Measurements from ENCODE around the gene S1PR5.
"Not testable (repeated sequence)": the region's sequence is repeated elsewhere in the genome, so short reads cannot be mapped to it uniquely, and the experiment has no call there.

The S1PR5 gene, protein sequence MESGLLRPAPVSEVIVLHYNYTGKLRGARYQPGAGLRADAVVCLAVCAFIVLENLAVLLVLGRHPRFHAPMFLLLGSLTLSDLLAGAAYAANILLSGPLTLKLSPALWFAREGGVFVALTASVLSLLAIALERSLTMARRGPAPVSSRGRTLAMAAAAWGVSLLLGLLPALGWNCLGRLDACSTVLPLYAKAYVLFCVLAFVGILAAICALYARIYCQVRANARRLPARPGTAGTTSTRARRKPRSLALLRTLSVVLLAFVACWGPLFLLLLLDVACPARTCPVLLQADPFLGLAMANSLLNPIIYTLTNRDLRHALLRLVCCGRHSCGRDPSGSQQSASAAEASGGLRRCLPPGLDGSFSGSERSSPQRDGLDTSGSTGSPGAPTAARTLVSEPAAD

DNA sequence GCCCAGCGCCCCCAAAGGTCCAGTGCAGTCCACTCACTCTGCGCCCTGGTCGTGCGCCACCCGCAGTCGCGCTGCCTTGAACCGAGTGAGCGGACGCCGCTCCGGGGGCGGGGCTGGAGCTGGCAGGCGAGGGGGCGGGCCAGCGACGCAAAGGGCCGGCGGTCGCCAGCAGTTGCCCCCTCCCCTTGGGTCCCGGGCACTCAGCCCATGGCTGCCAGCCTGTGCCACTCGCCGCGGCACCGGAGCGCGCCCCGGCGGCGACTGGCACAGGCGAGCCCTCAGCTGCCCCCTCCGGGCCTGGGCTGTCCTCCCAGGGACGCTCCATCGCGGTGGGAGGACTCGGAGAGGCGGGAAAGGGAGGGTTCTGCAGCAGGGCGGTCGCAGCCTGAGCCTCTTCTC lies at the start of gene S1PR5:
Gene S1PR5, minus strand, starts transcription at position 87 of the 399 bp plus-strand sequence. CDS start 2,436 bp downstream, outside the sequence.
- no peak for DNase-seq

DNA sequence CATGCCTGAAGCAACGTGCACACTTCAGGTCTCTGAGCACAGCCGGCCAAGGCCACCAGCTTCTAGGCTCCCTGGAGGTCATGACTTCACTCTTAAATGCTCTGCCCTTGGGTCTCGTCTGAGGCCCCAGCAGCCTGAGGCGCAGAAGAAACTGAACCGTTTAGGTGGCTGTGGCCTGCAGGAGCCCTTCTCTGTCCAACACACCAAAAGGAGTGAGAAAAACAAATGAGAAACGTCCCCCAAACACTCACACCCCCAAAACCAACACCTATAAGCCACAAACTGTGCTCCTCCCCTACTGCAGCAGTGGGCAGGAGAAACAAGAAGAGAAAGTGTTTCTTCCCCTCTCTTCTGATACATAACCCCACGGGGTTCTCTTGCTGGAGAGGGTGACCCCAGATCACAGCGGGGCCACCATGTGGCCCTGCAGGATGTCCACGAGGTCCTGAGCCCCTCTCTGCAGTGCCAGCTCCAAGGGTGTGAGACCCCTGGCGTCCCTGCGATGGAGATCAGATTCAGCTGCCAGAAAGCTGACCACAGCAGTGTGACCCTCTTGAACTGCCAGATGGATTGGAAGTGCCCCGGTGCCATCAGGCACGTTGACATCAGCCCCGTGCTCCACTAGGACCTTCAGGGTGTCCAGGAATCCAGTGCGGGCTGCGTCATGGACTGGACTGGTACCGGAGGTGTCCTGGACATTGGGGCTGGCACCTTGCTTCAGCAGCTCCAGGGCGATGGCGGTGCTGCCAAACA lies 49.6 kb upstream of the S1PR5 start:
- no peak for DNase-seq

- no peak for DNase-seq
These were observed 49.1 kb upstream of the S1PR5 start for GRCh38 chr19:10566408-10566657.

- DNase-seq = peak; percentile 93
These were observed 48.5 kb upstream of the S1PR5 start, which contains the start of gene KRI1 for GRCh38 chr19:10565567-10566407. KRI1 (minus strand) TSS chr19:10566010; CDS start chr19:10565999, 11 bp downstream.

- no peak for DNase-seq
These were observed 47.9 kb upstream of the S1PR5 start for GRCh38 chr19:10565028-10565566.

GRCh38 chr19:10562609-10563008 lies 45.4 kb upstream of the S1PR5 start:
- DNase-seq = no peak

GRCh38 chr19:10560154-10560553 lies 42.9 kb upstream of the S1PR5 start:
- no peak for DNase-seq

DNA sequence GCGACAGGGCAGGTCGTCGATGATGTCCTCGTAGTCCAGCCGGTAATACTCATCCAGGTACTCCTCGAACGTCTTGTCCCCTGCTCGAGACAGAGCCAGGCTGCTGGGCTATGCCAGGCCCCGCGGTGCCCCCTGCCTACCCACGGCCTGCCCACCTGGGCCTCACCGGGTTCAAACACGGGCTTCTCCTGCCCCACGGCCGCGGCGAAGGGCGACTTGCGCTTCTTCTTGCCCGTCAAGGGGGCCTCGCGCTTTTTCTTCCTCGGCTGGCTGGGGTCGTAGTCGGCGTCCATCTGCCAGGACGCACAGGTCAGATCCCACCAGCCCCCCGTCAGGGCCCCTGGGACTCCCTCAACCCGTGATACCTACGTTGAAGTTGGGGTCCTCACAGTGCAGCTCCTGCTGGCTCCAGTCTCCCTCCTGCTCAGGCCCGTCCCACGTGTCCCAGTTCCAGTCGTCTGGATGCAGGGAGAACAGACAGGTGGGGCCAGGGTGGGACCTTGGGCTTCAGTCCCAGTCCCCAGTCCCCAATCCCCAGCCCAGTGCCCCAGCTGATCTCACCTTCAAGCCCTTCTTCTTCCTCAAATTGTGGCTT lies 40.5 kb upstream of the S1PR5 start:
- no peak for DNase-seq

DNA sequence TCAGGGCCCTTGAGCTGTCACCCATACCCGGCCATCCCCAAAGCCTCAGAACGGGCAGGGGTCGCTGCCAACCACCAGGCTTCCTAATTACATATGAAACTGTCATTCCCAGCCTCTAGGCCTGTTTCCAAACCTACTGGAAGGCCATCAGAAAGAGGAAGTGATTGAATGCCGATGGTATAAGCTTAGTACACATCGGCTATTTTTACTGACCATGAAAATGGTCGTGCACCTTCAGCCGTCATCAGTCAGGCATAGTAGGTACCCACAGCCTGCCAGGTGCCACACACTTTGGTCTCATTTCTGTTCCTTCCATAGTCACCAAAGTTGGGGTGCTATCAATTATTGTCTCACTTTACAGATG lies 38.3 kb upstream of the S1PR5 start:
- no peak for DNase-seq

GRCh38 chr19:10554760-10555609 lies 37.7 kb upstream of the S1PR5 start:
- DNase-seq = no peak

GRCh38 chr19:10553943-10554381 lies 36.7 kb upstream of the S1PR5 start:
- no peak for DNase-seq

DNA sequence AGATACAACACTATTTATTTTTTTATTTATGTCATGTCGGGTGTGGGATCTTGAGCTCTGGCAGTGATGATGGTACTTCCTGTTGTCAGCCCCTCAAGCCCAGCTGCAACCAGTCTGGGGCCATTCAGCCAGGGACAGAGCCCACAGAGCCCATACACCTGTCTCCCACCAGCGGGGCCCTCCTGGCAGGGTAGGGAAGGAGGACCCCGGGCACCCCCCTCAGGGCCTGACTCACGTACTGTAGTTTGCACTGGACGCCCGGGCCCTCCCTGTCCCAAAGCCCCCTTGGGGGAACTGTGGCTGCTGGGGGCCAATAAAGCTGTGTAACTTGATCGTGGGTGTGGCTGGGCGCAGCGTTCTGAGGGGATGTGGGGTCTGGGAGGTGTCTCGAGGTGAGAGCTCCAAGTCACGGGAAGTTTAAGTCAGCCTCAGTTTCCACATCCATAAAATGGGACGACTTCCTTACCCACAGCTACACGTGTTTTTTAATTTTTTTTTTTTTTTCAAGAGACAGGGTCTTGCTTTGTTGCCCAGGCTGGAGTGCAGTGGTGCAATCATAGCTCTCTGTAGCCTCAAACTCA lies 35.9 kb upstream of the S1PR5 start:
- no peak for DNase-seq

DNA sequence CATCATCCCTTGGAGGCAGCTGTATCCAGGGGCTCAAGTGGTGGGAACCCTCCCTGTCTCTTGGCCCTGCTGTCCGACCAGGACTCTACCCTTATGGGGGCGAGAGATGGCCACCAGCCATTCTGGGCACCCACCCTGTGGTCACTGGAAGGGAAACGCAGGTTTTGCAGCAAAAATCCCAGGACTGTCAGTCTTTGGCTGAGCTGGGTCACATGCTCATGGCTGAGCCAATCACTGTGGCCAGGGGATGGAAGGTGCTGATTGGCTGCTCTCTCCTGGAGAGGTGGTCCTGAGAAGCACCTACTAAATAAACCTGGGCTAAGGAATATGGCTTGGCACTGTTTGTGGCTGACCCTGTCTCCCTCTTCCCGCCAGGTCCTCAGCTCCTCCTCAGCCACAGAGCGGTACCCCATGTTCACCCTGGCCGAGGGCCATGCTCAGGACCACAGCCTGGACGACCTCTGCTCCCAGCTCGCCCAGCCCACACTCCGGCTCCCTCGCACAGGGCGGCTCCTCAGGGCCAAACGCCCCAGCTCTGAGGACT lies 35.3 kb upstream of the S1PR5 start:
- DNase-seq = no peak

- no peak for DNase-seq
These were observed 34.6 kb upstream of the S1PR5 start for GRCh38 chr19:10551698-10552301.

- not testable (repeated sequence) for DNase-seq
These were observed 33.8 kb upstream of the S1PR5 start for GRCh38 chr19:10551006-10551405.

DNA sequence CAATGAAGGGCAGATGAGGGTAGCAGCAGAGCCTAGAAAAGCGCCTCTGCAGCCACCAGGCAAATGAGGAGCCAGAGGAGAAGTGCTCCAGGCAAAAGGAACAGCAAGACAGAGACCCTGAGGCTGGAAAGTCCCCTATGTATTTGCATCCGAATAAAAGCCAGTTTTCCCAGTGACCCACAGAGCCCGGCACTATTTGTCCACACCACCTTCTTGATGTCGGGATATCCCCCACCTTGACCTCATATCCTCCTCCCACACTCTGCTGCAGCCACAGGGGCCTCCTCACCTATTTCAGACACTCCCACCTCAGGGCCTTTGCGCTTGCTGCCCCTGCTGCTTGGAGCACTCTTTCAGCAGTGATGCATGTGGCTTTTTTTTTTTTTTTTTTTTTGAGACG lies 33.1 kb upstream of the S1PR5 start:
- DNase-seq = no peak

DNA sequence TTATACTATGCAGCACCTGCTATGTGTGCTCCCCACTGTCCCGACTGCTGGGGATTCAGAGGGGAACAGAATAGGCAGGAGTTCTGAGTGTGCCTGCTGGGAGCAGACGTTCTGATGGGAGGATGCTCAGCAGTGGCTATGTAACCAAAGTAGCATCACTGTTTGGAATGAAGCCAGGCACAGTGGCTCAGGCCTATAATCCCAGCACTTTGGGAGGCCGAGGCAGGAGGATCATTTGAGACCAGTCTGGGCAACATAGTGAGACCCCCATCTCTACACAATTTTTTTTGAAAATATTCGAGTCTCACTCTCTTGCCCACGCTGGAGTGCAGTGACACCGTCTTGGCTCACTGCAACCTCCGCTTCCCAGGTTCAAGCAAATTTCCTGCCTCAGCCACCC lies 32.5 kb upstream of the S1PR5 start:
- no peak for DNase-seq

- DNase-seq = no peak
These were observed 31.6 kb upstream of the S1PR5 start for GRCh38 chr19:10548746-10549276.

GRCh38 chr19:10546817-10547216 lies 29.6 kb upstream of the S1PR5 start:
- no peak for DNase-seq

GRCh38 chr19:10544753-10545251 lies 27.6 kb upstream of the S1PR5 start:
- DNase-seq = no peak
